ENCODE measurements around the gene CYBB. TPM values are rescaled to one million over a fixed set of nuclear protein-coding genes. Genes with fewer than 3 reads are reported as not detected.

CYBB gene
- total and polyA plus RNA-seq, 2 experiments from 2014 or later = 0.06 TPM; not detected in 1

- Histone ChIP-seq H3K27me3 (ENCODE audit: insufficient read depth) (no peaks in the 10 kb centered on the region), H4K20me1 (replicated peaks; ENCODE audit: insufficient read depth) (no peaks in the 10 kb centered on the region), H3F3A (replicated peaks; ENCODE audit: low read depth) (no peaks in the 10 kb centered on the region), H3K4me3 (no peak overlapping the region), H2AFZ (no peak overlapping the region), H3K27ac (ENCODE audit: low read depth) (no peak overlapping the region), H3K36me3 (ENCODE audit: insufficient read depth) (no peaks in the 10 kb centered on the region), H3K79me2 (replicated peaks; ENCODE audit: insufficient read depth) (no peaks in the 10 kb centered on the region), H3K4me2 (no peak overlapping the region), H3K9me2 (ENCODE audit: insufficient read depth) (no peaks in the 10 kb centered on the region), H3K4me1 (ENCODE audit: insufficient read depth) (no peaks in the 10 kb centered on the region)
- no peak for DNase-seq (ENCODE audit: low spot score)
- Mint-ChIP-seq H3K4me1 (no peaks in the 10 kb centered on the region), H3K36me3 (ENCODE audit: low read depth) (no peaks in the 10 kb centered on the region), H3K4me3 (no peak overlapping the region), H3K27me3 (ENCODE audit: insufficient read depth, low read depth, poor library complexity) (no peaks in the 10 kb centered on the region), H3K9me3 (peaks cover 8% of the 10 kb centered on the region), H3K27ac (no peak overlapping the region)
- no peak for ATAC-seq
- TF ChIP-seq ZNF331 (CRISPR knock-in tag; IDR thresholded peaks at IDR 0.05; ENCODE audit: low read depth) = no peak
- no peak for TF ChIP-seq STAT1 (IDR thresholded peaks at IDR 0.05; ENCODE audit: unreplicated experiment)
- TF ChIP-seq NANOG (IDR thresholded peaks at IDR 0.05; ENCODE audit: borderline replicate concordance) = no peak
- no peak for TF ChIP-seq JUNB (IDR thresholded peaks at IDR 0.05; ENCODE audit: unreplicated experiment)
- no peak for TF ChIP-seq ZNF114 (CRISPR knock-in tag; IDR thresholded peaks at IDR 0.05)
- TF ChIP-seq, protein P1, sequence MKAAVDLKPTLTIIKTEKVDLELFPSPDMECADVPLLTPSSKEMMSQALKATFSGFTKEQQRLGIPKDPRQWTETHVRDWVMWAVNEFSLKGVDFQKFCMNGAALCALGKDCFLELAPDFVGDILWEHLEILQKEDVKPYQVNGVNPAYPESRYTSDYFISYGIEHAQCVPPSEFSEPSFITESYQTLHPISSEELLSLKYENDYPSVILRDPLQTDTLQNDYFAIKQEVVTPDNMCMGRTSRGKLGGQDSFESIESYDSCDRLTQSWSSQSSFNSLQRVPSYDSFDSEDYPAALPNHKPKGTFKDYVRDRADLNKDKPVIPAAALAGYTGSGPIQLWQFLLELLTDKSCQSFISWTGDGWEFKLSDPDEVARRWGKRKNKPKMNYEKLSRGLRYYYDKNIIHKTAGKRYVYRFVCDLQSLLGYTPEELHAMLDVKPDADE (IDR thresholded peaks at IDR 0.05) = no peak
- TF ChIP-seq CTCF (conservative IDR thresholded peaks at IDR 0.05; ENCODE audit: low read depth in 2 of 2) = no peak
- TF ChIP-seq CREB1 (CRISPR knock-in tag; IDR thresholded peaks at IDR 0.05; ENCODE audit: low read depth) = no peak
- TF ChIP-seq ZNF462 (CRISPR knock-in tag; IDR thresholded peaks at IDR 0.05) = no peak
- TF ChIP-seq POLR2AphosphoS5 (IDR thresholded peaks at IDR 0.05; ENCODE audit: low read depth) = no peak
- TF ChIP-seq, protein P2, sequence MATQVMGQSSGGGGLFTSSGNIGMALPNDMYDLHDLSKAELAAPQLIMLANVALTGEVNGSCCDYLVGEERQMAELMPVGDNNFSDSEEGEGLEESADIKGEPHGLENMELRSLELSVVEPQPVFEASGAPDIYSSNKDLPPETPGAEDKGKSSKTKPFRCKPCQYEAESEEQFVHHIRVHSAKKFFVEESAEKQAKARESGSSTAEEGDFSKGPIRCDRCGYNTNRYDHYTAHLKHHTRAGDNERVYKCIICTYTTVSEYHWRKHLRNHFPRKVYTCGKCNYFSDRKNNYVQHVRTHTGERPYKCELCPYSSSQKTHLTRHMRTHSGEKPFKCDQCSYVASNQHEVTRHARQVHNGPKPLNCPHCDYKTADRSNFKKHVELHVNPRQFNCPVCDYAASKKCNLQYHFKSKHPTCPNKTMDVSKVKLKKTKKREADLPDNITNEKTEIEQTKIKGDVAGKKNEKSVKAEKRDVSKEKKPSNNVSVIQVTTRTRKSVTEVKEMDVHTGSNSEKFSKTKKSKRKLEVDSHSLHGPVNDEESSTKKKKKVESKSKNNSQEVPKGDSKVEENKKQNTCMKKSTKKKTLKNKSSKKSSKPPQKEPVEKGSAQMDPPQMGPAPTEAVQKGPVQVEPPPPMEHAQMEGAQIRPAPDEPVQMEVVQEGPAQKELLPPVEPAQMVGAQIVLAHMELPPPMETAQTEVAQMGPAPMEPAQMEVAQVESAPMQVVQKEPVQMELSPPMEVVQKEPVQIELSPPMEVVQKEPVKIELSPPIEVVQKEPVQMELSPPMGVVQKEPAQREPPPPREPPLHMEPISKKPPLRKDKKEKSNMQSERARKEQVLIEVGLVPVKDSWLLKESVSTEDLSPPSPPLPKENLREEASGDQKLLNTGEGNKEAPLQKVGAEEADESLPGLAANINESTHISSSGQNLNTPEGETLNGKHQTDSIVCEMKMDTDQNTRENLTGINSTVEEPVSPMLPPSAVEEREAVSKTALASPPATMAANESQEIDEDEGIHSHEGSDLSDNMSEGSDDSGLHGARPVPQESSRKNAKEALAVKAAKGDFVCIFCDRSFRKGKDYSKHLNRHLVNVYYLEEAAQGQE (IDR thresholded peaks at IDR 0.05; ENCODE audit: unreplicated experiment) = no peak
- no peak for TF ChIP-seq EZH2 (IDR thresholded peaks at IDR 0.05; ENCODE audit: low read depth, unreplicated experiment)
- TF ChIP-seq EZH2phosphoT487 (IDR thresholded peaks at IDR 0.05; ENCODE audit: unreplicated experiment) = no peak
These were observed 14.4 kb upstream of the CYBB start for GRCh38 chrX:37765507-37765906.
